HEK293 (cell line): Measurements from ENCODE around the gene CDH12.

Source experiments
- CTCF ChIA-PET: fragments of 350-600 bp; formaldehyde crosslinking; extraction: SDS; loops from one replicate; lab custom pipeline; 2021; ENCODE audit warnings: antibody characterized with exemption; lab: Yijun Ruan, JAX
- POLR2A ChIA-PET: fragments of 300-600 bp; formaldehyde crosslinking; extraction: SDS; loops from one replicate; lab custom pipeline; 2020; ENCODE audit warnings: antibody characterized with exemption, inconsistent platforms; lab: Yijun Ruan, JAX
- H3K27ac ChIP-seq: fragments of 200-500 bp; sonication (Bioruptor generic); 2 replicates; pipeline ENCODE4 v1.5.1; 2014; ENCODE audit warnings: low read depth, low read length, control low read depth, inconsistent platforms; ENCODE audit errors: extremely low read depth
- H3K36me3 ChIP-seq, 2 experiments: fragments of 200-500 bp in 1 of 2; sonication (Bioruptor generic) in 1 of 2; 1 replicate in 1 of 2; 2 replicates in 1 of 2; pipeline ENCODE4 v1.5.1; 2014 to 2017; ENCODE audit warnings: inconsistent platforms in 2 of 2, low read length in 2 of 2; ENCODE audit not compliant: control insufficient read depth in 2 of 2, insufficient read depth in 1 of 2
- H3K4me1 ChIP-seq: fragments of 200-500 bp; sonication (Bioruptor generic); 2 replicates; pipeline ENCODE4 v1.5.1; 2014; ENCODE audit warnings: mild to moderate bottlenecking, low read length, inconsistent platforms; ENCODE audit not compliant: control insufficient read depth, insufficient read depth
- H3K4me3 ChIP-seq: 2 replicates; pipeline ENCODE4 v1.5.1; 2011; ENCODE audit warnings: low read depth, mild to moderate bottlenecking, control low read depth, low read length, moderate library complexity
- H3K9me3 ChIP-seq: fragments of 200-500 bp; sonication (Bioruptor generic); 2 replicates; pipeline ENCODE4 v1.5.1; 2014; ENCODE audit warnings: low read depth, low read length, inconsistent platforms; ENCODE audit not compliant: control insufficient read depth, insufficient read depth
- KLF9 ChIP-seq: fragments of 450-650 bp; formaldehyde crosslinking; IDR thresholded peaks from 2 replicates; pipeline ENCODE4 v1.5.1; 2016; ENCODE audit warnings: missing biosample characterization, missing genetic modification characterization, low read depth
- REPIN1 ChIP-seq: fragments of 450-650 bp; formaldehyde crosslinking; IDR thresholded peaks from 2 replicates; pipeline ENCODE4 v1.5.1; 2017; ENCODE audit warnings: missing biosample characterization, missing genetic modification characterization, low read depth
- SCRT1 ChIP-seq: fragments of 450-650 bp; formaldehyde crosslinking; IDR thresholded peaks from 2 replicates; pipeline ENCODE4 v1.5.1; 2016; ENCODE audit warnings: missing biosample characterization, missing genetic modification characterization, borderline replicate concordance
- SP7 ChIP-seq: fragments of 450-650 bp; formaldehyde crosslinking; IDR thresholded peaks from 2 replicates; pipeline ENCODE4 v1.5.1; 2016; ENCODE audit warnings: missing biosample characterization, missing genetic modification characterization
- YY1 ChIP-seq: fragments of 450-650 bp; formaldehyde crosslinking; IDR thresholded peaks from 2 replicates; pipeline ENCODE4 v1.5.1; 2018; ENCODE audit warnings: missing biosample characterization, missing genetic modification characterization
- ZBTB20 ChIP-seq: fragments of 450-650 bp; formaldehyde crosslinking; IDR thresholded peaks from 2 replicates; pipeline ENCODE4 v1.5.1; 2016; ENCODE audit warnings: missing biosample characterization, missing genetic modification characterization
- ZNF157 ChIP-seq: fragments of 450-650 bp; formaldehyde crosslinking; IDR thresholded peaks from 2 replicates; pipeline ENCODE4 v1.5.1; 2016; ENCODE audit warnings: missing biosample characterization, missing genetic modification characterization
- ZNF169 ChIP-seq: fragments of 450-650 bp; formaldehyde crosslinking; IDR thresholded peaks from 2 replicates; pipeline ENCODE4 v1.5.1; 2016; ENCODE audit warnings: missing biosample characterization, missing genetic modification characterization
- ZNF221 ChIP-seq: fragments of 450-650 bp; formaldehyde crosslinking; IDR thresholded peaks from 2 replicates; pipeline ENCODE4 v1.5.1; 2017; ENCODE audit warnings: missing biosample characterization, missing genetic modification characterization, borderline replicate concordance
- ZNF23 ChIP-seq: fragments of 450-650 bp; formaldehyde crosslinking; IDR thresholded peaks from 2 replicates; pipeline ENCODE4 v1.5.1; 2016; ENCODE audit warnings: missing biosample characterization, missing genetic modification characterization, borderline replicate concordance
- ZNF292 ChIP-seq: fragments of 450-650 bp; formaldehyde crosslinking; IDR thresholded peaks from 2 replicates; pipeline ENCODE4 v1.5.1; 2016; ENCODE audit warnings: low read depth, missing biosample characterization, missing genetic modification characterization, borderline replicate concordance
- ZNF514 ChIP-seq: fragments of 450-650 bp; formaldehyde crosslinking; IDR thresholded peaks from 2 replicates; pipeline ENCODE4 v1.5.1; 2016; ENCODE audit warnings: missing biosample characterization, missing genetic modification characterization
- ZNF521 ChIP-seq: fragments of 450-650 bp; formaldehyde crosslinking; IDR thresholded peaks from 2 replicates; pipeline ENCODE4 v1.5.1; 2017; ENCODE audit warnings: missing biosample characterization, mild to moderate bottlenecking, missing genetic modification characterization
- ZNF548 ChIP-seq: fragments of 450-650 bp; formaldehyde crosslinking; IDR thresholded peaks from 2 replicates; pipeline ENCODE4 v1.5.1; 2016; ENCODE audit warnings: missing biosample characterization, missing genetic modification characterization
- ZNF621 ChIP-seq: fragments of 450-650 bp; formaldehyde crosslinking; IDR thresholded peaks from 2 replicates; pipeline ENCODE4 v1.5.1; 2017; ENCODE audit warnings: missing biosample characterization, missing genetic modification characterization
- ZNF843 ChIP-seq: fragments of 450-650 bp; formaldehyde crosslinking; IDR thresholded peaks from 2 replicates; pipeline ENCODE4 v1.5.1; 2016; ENCODE audit warnings: missing biosample characterization, missing genetic modification characterization
- TF ChIP-seq, protein P1 (sequence below): fragments of 450-650 bp; formaldehyde crosslinking; IDR thresholded peaks from 2 replicates; pipeline ENCODE4 v1.5.1; 2016; ENCODE audit warnings: missing biosample characterization, missing genetic modification characterization

CDH12 gene

DNA sequence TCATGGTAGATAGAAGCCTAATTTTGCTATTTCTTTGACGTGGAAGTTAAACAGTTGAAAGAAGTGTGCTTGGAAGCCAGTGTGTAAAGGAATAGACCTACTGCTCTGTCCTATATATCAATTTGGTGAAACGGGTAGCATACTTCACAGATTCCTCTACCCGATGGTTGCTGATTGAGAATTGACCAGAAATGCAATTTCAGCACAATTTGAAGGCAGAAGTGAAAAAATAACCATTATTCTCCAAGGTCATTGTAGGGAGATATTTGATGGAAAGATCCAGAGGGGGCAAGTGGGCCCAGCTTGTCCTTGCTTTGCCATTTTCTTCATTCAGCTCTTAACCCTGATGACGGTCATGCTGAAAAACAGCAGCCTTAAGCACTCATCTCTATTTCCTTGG, 15.3 kb downstream of the CDH12 start:
- Histone ChIP-seq H3K4me3 (no peak overlapping the region), H3K36me3 (no peaks in the 10 kb centered on the region), H3K9me3 (no peaks in the 10 kb centered on the region), H3K4me1 (no peaks in the 10 kb centered on the region), H3K27ac (no peak overlapping the region)
- POLR2A ChIA-PET = no interaction called here
- TF ChIP-seq ZNF521 = no peak
- CTCF ChIA-PET = no interaction called here

DNA sequence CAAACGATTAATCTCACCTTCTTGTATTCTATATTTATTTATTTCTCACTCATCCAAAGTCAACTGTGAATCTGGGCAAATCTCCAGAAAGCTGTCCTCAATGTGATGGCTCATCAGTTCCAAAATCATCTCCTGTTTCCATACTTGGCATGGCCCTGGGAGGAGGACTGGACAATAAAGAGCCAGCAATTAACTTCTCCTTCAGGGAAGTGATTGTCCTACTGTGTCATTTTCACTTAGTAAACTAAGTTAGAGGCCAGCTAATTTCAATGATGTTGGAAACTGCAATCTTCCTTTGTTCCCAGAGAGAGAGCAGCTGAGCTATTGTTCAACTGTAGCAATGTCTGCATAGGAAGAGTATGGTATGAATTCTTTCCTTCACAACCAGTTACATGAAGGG, 17.5 kb downstream of the CDH12 start:
- no peaks in the 10 kb centered on the region for H3K9me3 ChIP-seq
- H3K27ac ChIP-seq = no peak overlapping the region
- ChIA-PET CTCF (no interaction called here), POLR2A (no interaction called here)
- no peaks in the 10 kb centered on the region for H3K36me3 ChIP-seq
- H3K4me1 ChIP-seq = no peaks in the 10 kb centered on the region
- no peak for TF ChIP-seq ZNF221 (tag by site-specific recombination)
- no peak for TF ChIP-seq ZNF514 (tag by site-specific recombination)
- TF ChIP-seq KLF9 = no peak
- no peak for TF ChIP-seq ZBTB20 (tag by site-specific recombination)
- TF ChIP-seq, protein P1, sequence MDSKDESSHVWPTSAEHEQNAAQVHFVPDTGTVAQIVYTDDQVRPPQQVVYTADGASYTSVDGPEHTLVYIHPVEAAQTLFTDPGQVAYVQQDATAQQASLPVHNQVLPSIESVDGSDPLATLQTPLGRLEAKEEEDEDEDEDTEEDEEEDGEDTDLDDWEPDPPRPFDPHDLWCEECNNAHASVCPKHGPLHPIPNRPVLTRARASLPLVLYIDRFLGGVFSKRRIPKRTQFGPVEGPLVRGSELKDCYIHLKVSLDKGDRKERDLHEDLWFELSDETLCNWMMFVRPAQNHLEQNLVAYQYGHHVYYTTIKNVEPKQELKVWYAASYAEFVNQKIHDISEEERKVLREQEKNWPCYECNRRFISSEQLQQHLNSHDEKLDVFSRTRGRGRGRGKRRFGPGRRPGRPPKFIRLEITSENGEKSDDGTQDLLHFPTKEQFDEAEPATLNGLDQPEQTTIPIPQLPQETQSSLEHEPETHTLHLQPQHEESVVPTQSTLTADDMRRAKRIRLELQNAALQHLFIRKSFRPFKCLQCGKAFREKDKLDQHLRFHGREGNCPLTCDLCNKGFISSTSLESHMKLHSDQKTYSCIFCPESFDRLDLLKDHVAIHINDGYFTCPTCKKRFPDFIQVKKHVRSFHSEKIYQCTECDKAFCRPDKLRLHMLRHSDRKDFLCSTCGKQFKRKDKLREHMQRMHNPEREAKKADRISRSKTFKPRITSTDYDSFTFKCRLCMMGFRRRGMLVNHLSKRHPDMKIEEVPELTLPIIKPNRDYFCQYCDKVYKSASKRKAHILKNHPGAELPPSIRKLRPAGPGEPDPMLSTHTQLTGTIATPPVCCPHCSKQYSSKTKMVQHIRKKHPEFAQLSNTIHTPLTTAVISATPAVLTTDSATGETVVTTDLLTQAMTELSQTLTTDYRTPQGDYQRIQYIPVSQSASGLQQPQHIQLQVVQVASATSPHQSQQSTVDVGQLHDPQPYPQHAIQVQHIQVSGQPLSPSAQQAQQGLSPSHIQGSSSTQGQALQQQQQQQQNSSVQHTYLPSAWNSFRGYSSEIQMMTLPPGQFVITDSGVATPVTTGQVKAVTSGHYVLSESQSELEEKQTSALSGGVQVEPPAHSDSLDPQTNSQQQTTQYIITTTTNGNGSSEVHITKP (tag by site-specific recombination) = no peak
- no peak for TF ChIP-seq ZNF843 (tag by site-specific recombination)
- no peak for TF ChIP-seq ZNF157
- TF ChIP-seq, all 188 proteins: peak for 0
- no peak overlapping the region for H3K4me3 ChIP-seq

DNA sequence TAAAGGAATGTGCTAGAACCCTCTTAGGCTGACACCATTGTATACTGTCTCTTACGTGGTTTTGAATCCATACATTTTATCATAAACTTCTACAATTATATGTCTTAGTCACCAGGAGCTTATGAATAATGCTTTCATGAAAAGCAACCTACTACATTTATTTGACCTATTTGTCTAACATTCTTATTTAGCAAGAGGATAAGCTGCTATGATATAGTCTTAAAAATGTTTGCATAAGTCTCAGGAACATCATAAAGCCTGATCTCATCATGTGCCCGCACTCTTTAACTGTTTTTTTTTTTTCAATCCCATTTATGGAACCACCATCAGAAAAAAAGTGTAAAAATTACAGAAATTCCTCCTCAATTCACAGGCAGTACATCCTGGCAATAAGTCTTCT, 59.7 kb downstream of the CDH12 start:
- CTCF ChIA-PET = interaction anchor here (0.6 kb wide), 1 partner anchor 123 kb away, joined by 3 read pairs; no protein-coding TSS in a partner anchor
- H3K4me3 ChIP-seq = no peak overlapping the region
- H3K9me3 ChIP-seq = no peaks in the 10 kb centered on the region
- TF ChIP-seq ZNF169 = no peak
- no peak for TF ChIP-seq ZNF843 (tag by site-specific recombination)
- no peak for TF ChIP-seq ZNF292 (tag by site-specific recombination)
- no peak for TF ChIP-seq ZNF23 (tag by site-specific recombination)
- no peak for TF ChIP-seq ZNF548 (tag by site-specific recombination)
- TF ChIP-seq REPIN1 (tag by site-specific recombination) = no peak
- no peak for TF ChIP-seq ZNF157
- no peak for TF ChIP-seq SP7 (tag by site-specific recombination)
- TF ChIP-seq, all 188 proteins: peak for 0
- POLR2A ChIA-PET = no interaction called here
- Histone ChIP-seq H3K36me3 (no peaks in the 10 kb centered on the region), H3K27ac (no peak overlapping the region), H3K4me1 (no peaks in the 10 kb centered on the region)

DNA sequence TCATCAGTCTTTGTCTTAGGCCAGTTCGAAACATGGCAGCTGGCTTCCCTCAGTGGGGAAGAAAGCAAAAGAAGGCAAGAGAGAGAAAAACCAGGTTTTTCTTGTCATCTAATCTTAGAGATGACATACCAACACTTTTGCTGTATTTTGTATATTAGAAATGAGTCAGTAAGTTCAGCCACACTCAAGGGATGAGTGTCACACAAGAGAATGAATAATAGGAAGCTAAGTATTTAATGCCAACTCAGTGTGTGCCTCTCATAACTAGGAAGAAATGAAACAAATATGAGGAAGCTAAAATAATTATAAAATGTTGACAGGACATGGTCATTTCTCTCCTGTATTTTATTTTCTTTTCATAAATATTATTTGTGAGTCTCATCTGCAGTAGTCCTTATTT, 65.3 kb downstream of the CDH12 start:
- H3K36me3 ChIP-seq = no peaks in the 10 kb centered on the region
- TF ChIP-seq YY1 (no peak), SCRT1 (tag by site-specific recombination) (no peak), ZNF621 (tag by site-specific recombination) (no peak)

More for the DNA sequence above, 65.3 kb downstream of the CDH12 start:
- Histone ChIP-seq H3K4me3 (no peak overlapping the region), H3K9me3 (no peaks in the 10 kb centered on the region), H3K27ac (no peak overlapping the region), H3K4me1 (no peaks in the 10 kb centered on the region)
- ChIA-PET CTCF (no interaction called here), POLR2A (no interaction called here)
